ENCODE results near the gene PER1. TPM values are rescaled to one million over a fixed set of nuclear protein-coding genes. Genes with fewer than 3 reads are reported as not detected.
A peak's percentile ranks its signal among the peaks of the same experiment; 100 is the strongest.

The PER1 gene
- total RNA-seq, 3 donors from 2014 or later, result 97.3 to 167 (median 115) TPM

GRCh38 chr17:8156246-8156992 lies 4.2 kb upstream of the PER1 start:
- intact Hi-C loops (cut with DNase I; ENCODE audit: low total_unique reads), result no loop called here
- Histone ChIP-seq H3K4me3 (peak overlapping the region; percentile 86 to 99 (median 90)), H3K9me3 (no peaks in the 10 kb centered on the region), H3K4me1 (peaks cover 4 to 18% of the 10 kb centered on the region in 2 donors), H3K36me3 (no peaks in the 10 kb centered on the region), H3K27ac (peak overlapping the region; percentile 99 to 100), H3K27me3 (no peaks in the 10 kb centered on the region)
- DNase-seq (ENCODE audit: low spot score in 2 of 2), result peak; percentile 100
- TF ChIP-seq, protein P1, sequence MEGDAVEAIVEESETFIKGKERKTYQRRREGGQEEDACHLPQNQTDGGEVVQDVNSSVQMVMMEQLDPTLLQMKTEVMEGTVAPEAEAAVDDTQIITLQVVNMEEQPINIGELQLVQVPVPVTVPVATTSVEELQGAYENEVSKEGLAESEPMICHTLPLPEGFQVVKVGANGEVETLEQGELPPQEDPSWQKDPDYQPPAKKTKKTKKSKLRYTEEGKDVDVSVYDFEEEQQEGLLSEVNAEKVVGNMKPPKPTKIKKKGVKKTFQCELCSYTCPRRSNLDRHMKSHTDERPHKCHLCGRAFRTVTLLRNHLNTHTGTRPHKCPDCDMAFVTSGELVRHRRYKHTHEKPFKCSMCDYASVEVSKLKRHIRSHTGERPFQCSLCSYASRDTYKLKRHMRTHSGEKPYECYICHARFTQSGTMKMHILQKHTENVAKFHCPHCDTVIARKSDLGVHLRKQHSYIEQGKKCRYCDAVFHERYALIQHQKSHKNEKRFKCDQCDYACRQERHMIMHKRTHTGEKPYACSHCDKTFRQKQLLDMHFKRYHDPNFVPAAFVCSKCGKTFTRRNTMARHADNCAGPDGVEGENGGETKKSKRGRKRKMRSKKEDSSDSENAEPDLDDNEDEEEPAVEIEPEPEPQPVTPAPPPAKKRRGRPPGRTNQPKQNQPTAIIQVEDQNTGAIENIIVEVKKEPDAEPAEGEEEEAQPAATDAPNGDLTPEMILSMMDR (IDR thresholded peaks at IDR 0.05), result peak in 2 of 3 donors; percentile 9 to 22
- TF ChIP-seq POLR2AphosphoS5 (IDR thresholded peaks at IDR 0.05) (peak; percentile 99 to 100 (median 100)), POLR2A (IDR thresholded peaks at IDR 0.05) (peak; percentile 100)

DNA sequence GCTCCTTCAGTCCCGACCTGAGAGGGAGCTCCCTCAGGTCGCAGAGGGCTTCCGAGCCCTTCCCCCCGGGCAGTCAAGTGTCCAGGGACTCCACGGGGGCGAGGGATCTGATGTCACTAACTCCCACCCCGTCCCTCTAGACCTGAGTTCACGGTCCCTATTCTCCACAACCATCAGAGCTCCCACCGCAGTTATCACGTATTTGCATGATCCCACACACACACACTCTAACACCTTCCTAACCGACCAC lies 3.7 kb upstream of the PER1 start:
- intact Hi-C loops (cut with DNase I; ENCODE audit: low total_unique reads), result no loop called here
- Histone ChIP-seq H3K4me3 (peak overlapping the region; percentile 86 to 99 (median 90)), H3K36me3 (no peaks in the 10 kb centered on the region), H3K4me1 (peaks cover 6 to 13% of the 10 kb centered on the region in 2 donors), H3K9me3 (no peaks in the 10 kb centered on the region), H3K27me3 (no peaks in the 10 kb centered on the region), H3K27ac (peak overlapping the region; percentile 99 to 100)
- no peak for DNase-seq (ENCODE audit: low spot score in 2 of 2)
- TF ChIP-seq POLR2A (IDR thresholded peaks at IDR 0.05), result no peak
- TF ChIP-seq, protein P1 (IDR thresholded peaks at IDR 0.05), result no peak
- no peak for TF ChIP-seq POLR2AphosphoS5 (IDR thresholded peaks at IDR 0.05)

- no peaks in the 10 kb centered on the region for H3K9me3 ChIP-seq
- H3K27ac ChIP-seq, result peak overlapping the region; percentile 99 to 100
- intact Hi-C loops (cut with DNase I; ENCODE audit: low total_unique reads), result no loop called here
- peak overlapping the region; percentile 86 to 99 (median 90) for H3K4me3 ChIP-seq
- peak in 2 of 3 donors; percentile 50 to 77 for TF ChIP-seq POLR2AphosphoS5 (IDR thresholded peaks at IDR 0.05)
- TF ChIP-seq, protein P1 (IDR thresholded peaks at IDR 0.05), result peak in 1 of 3 donors; percentile 1
- TF ChIP-seq POLR2A (IDR thresholded peaks at IDR 0.05), result peak; percentile 67
- H3K36me3 ChIP-seq, result no peaks in the 10 kb centered on the region
- H3K27me3 ChIP-seq, result no peaks in the 10 kb centered on the region
- H3K4me1 ChIP-seq, result peaks cover 8 to 10% of the 10 kb centered on the region in 2 donors
- peak in 1 of 2 donors; percentile 90 for DNase-seq (ENCODE audit: low spot score in 2 of 2)
Measured at GRCh38 chr17:8155231-8155995, 3.2 kb upstream of the PER1 start.

DNA sequence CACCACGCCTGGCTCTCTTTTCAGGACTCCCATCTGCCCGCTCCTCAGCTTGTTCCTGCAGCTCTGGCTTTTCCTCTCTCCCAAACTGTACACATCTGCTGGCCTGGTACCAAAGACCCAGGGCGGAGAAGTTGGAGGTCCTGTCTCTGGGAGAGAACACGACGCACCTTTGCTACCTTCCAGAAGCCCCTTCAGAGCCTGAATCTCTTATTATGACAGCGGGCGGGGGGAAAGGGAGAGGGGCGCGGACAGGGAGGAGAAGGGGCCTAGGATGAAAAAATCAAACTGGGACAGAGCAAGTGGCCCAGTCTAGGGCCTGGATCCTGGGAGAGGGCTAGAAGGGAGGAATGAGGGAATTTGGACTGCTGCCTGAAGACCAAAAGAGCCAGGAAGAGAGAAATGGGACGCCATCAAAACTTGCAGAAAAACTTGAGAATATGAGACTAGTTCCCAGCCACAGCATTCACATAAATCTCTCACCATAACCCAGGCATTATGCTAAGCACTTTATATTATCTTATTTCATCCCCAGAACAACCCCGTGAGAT lies 2.5 kb upstream of the PER1 start:
- Histone ChIP-seq H3K4me3 (peak overlapping the region; percentile 86 to 99 (median 90)), H3K36me3 (peaks cover under 1% of the 10 kb centered on the region), H3K9me3 (no peaks in the 10 kb centered on the region), H3K27me3 (no peaks in the 10 kb centered on the region), H3K4me1 (peaks cover 10 to 13% of the 10 kb centered on the region in 2 donors), H3K27ac (peak overlapping the region; percentile 99 to 100)
- intact Hi-C loops (cut with DNase I; ENCODE audit: low total_unique reads), result no loop called here
- TF ChIP-seq POLR2AphosphoS5 (IDR thresholded peaks at IDR 0.05) (no peak), POLR2A (IDR thresholded peaks at IDR 0.05) (no peak)
- TF ChIP-seq, protein P1 (IDR thresholded peaks at IDR 0.05), result no peak
- DNase-seq (ENCODE audit: low spot score in 2 of 2), result no peak
